K562 (cell line): Measurements from ENCODE around the gene PLCD1. TPM values are rescaled to one million over a fixed set of nuclear protein-coding genes. Genes with fewer than 3 reads are reported as not detected.
A peak's percentile ranks its signal among the peaks of the same experiment; 100 is the strongest.

Experiments
- CBX3 ChIP-seq, 2 experiments: IDR thresholded peaks; 1 replicate in 1 of 2; 2 replicates in 1 of 2; pipeline ENCODE4 v1.6.1; 2012; ENCODE audit warnings: inconsistent platforms in 2 of 2, low read length in 2 of 2, borderline replicate concordance in 1 of 2, control low read depth in 1 of 2
- IRF9 ChIP-seq: fragments of 450-650 bp; IDR thresholded peaks from 2 replicates; pipeline ENCODE4 v1.6.1; 2016; ENCODE audit warnings: missing biosample characterization, missing genetic modification characterization
- JUN ChIP-seq, 2 experiments: sonication (generic) in 1 of 2; formaldehyde crosslinking in 1 of 2; IDR thresholded peaks; 2 replicates each; pipeline versions ENCODE4 v1.6.1 to v1.8.0; 2012 to 2022; ENCODE audit warnings: borderline replicate concordance in 2 of 2, mild to moderate bottlenecking in 2 of 2, improper control_type of control experiment in 1 of 2, low read depth in 1 of 2, low read length in 1 of 2, missing genetic modification reagents in 1 of 2
- KDM1A ChIP-seq, 2 experiments: fragments of 450-650 bp; IDR thresholded peaks; 2 replicates each; pipeline ENCODE4 v1.6.1; 2016; ENCODE audit warnings: mild to moderate bottlenecking in 2 of 2
- NCOA6 ChIP-seq: fragments of 450-650 bp; IDR thresholded peaks from 2 replicates; pipeline ENCODE4 v1.6.1; 2017; ENCODE audit warnings: mild to moderate bottlenecking
- NR3C1 ChIP-seq: sonication (generic); formaldehyde crosslinking; IDR thresholded peaks from 2 replicates; pipeline ENCODE4 v1.8.1; 2022; ENCODE audit warnings: missing genetic modification reagents
- SMAD2 ChIP-seq: fragments of 150-350 bp; IDR thresholded peaks from 2 replicates; pipeline ENCODE4 v1.6.1; 2014; ENCODE audit warnings: low read depth, mild to moderate bottlenecking, low read length
- TFAM ChIP-seq: fragments of 250-450 bp; sonication (Bioruptor Pico); conservative IDR thresholded peaks from 2 replicates; pipeline ENCODE4 v1.5.0; 2021; ENCODE audit warnings: mild to moderate bottlenecking, moderate library complexity
- THRA ChIP-seq: fragments of 450-650 bp; IDR thresholded peaks from 2 replicates; pipeline ENCODE4 v1.6.1; 2017; ENCODE audit warnings: mild to moderate bottlenecking, moderate library complexity
- TOE1 ChIP-seq, 2 experiments: fragments of 450-650 bp in 1 of 2; sonication (generic) in 1 of 2; formaldehyde crosslinking in 1 of 2; IDR thresholded peaks; 2 replicates each; pipeline versions ENCODE4 v1.7.1 to v1.8.0; 2016 to 2022; ENCODE audit warnings: borderline replicate concordance in 2 of 2, mild to moderate bottlenecking in 2 of 2, antibody characterized with exemption in 1 of 2, inconsistent platforms in 1 of 2, low read depth in 1 of 2, missing genetic modification reagents in 1 of 2, moderate library complexity in 1 of 2
- UBTF ChIP-seq, 2 experiments: IDR thresholded peaks; 2 replicates each; pipeline ENCODE4 v1.6.1; 2012; ENCODE audit warnings: improper control_type of control experiment in 2 of 2, low read depth in 2 of 2, low read length in 2 of 2, borderline replicate concordance in 1 of 2
- ZNF140 ChIP-seq: fragments of 250-450 bp; sonication (Bioruptor Pico); IDR thresholded peaks from 2 replicates; pipeline ENCODE4 v1.8.0; 2021; ENCODE audit warnings: moderate library complexity, mild to moderate bottlenecking, inconsistent platforms
- ZNF212 ChIP-seq: fragments of 450-650 bp; formaldehyde crosslinking; IDR thresholded peaks from 2 replicates; pipeline ENCODE4 v1.4.0; 2020; ENCODE audit warnings: mild to moderate bottlenecking
- ZNF561 ChIP-seq: fragments of 450-650 bp; formaldehyde crosslinking; conservative IDR thresholded peaks from 2 replicates; pipeline ENCODE4 v1.4.0; 2020; ENCODE audit warnings: mild to moderate bottlenecking, moderate library complexity
- ZNF699 ChIP-seq: fragments of 250-450 bp; sonication (Bioruptor Pico); IDR thresholded peaks from 2 replicates; pipeline ENCODE4 v1.8.0; 2021; ENCODE audit warnings: mild to moderate bottlenecking, moderate library complexity; ENCODE audit not compliant: insufficient replicate concordance
- polyA plus RNA-seq, 8 experiments: library from polyadenylated mRNA; depleted of rRNA in 4 of 8; stranded (reverse) in 5 of 8; unstranded in 3 of 8; fragments of >200 nt; fragmentation: Nextera tagmentation in 2 of 8; fragmentation: Illumina TruSeq in 1 of 8; extraction: Ambion mirVana in 2 of 8; extraction: Trizol in 1 of 8; gene quantifications; 2 replicates each; pipeline versions ENCODE4 v1.2.1 to v1.2.3, GENCODE V29; 2011 to 2014; ENCODE audit warnings: inconsistent platforms in 1 of 8, missing spikeins in 1 of 8
- total RNA-seq, 7 experiments: library from RNA; depleted of rRNA in 6 of 7; stranded (reverse); fragments of >200 nt in 6 of 7; fragmentation: Illumina TruSeq in 2 of 7; extraction: Trizol in 2 of 7; gene quantifications; 2 replicates each; pipeline versions ENCODE4 v1.2.1 to v1.2.3, GENCODE V29; 2011 to 2021; ENCODE audit warnings: low replicate concordance in 1 of 7
- TF ChIP-seq, protein P1 (sequence below): fragments of 250-450 bp; sonication (Bioruptor Pico); IDR thresholded peaks from 2 replicates; pipeline ENCODE4 v1.4.0; 2020; ENCODE audit warnings: mild to moderate bottlenecking, moderate library complexity
- TF ChIP-seq, protein P2 (sequence below): IDR thresholded peaks from 2 replicates; pipeline ENCODE4 v1.6.1; 2016; ENCODE audit warnings: missing genetic modification characterization, missing compliant biosample characterization
- TF ChIP-seq, protein P3 (sequence below): sonication (generic); formaldehyde crosslinking; IDR thresholded peaks from 2 replicates; pipeline ENCODE4 v1.8.0; 2022; ENCODE audit warnings: mild to moderate bottlenecking, low read depth, missing genetic modification reagents

PLCD1 gene
- total and polyA plus RNA-seq, 9 of the 15 experiments (the other 6 are each of a cell fraction or from before 2014, with no cell fraction given): 5.4 to 209 (median 116) TPM

DNA sequence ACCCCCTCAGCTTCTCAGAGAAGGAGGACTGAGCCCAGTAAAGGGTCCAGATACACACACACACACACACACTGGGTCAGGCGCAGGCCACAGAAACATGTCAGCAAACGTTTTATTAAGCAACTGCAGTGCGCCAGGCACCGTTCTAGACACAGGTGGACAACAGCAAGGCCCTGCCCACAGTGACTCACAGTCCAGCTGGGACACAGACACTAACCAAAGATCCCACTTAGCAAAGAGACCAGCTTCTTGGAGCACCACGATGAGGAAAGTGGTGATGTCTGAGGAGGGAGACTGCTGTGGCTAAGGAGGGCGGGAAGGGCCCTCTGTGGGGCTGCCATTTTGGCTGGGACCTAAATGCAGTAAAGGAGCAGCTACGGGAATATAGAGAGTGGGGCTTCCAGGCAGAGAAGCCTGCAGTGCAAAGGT is 41.7 kb downstream of the PLCD1 start (continued):
- TF ChIP-seq IRF9 (tag): no peak; the same call in 1 of the 2 replicates
- no peak for TF ChIP-seq ZNF212 (CRISPR knock-in tag)
- no peak for TF ChIP-seq ZNF140 (CRISPR knock-in tag)
- no peak for TF ChIP-seq KDM1A (IDR thresholded peaks at IDR 0.05)
- TF ChIP-seq, protein P1, sequence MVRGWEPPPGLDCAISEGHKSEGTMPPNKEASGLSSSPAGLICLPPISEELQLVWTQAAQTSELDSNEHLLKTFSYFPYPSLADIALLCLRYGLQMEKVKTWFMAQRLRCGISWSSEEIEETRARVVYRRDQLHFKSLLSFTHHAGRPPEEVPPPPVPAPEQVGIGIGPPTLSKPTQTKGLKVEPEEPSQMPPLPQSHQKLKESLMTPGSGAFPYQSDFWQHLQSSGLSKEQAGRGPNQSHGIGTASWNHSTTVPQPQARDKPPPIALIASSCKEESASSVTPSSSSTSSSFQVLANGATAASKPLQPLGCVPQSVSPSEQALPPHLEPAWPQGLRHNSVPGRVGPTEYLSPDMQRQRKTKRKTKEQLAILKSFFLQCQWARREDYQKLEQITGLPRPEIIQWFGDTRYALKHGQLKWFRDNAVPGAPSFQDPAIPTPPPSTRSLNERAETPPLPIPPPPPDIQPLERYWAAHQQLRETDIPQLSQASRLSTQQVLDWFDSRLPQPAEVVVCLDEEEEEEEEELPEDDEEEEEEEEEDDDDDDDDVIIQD (CRISPR knock-in tag): no peak
- TF ChIP-seq ZNF699 (CRISPR knock-in tag): no peak
- TF ChIP-seq TFAM (CRISPR knock-in tag): no peak
- TF ChIP-seq, protein P2, sequence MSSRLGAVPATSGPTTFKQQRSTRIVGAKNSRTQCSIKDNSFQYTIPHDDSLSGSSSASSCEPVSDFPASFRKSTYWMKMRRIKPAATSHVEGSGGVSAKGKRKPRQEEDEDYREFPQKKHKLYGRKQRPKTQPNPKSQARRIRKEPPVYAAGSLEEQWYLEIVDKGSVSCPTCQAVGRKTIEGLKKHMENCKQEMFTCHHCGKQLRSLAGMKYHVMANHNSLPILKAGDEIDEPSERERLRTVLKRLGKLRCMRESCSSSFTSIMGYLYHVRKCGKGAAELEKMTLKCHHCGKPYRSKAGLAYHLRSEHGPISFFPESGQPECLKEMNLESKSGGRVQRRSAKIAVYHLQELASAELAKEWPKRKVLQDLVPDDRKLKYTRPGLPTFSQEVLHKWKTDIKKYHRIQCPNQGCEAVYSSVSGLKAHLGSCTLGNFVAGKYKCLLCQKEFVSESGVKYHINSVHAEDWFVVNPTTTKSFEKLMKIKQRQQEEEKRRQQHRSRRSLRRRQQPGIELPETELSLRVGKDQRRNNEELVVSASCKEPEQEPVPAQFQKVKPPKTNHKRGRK (tag): no peak
- TF ChIP-seq UBTF (IDR thresholded peaks at IDR 0.05; ENCODE audit: borderline replicate concordance in 1 of 2, low read depth in 2 of 2, low read length in 2 of 2): no peak
- peak in 1 of 2 experiments; percentile 28; a peak in 1 of 3 replicates for TF ChIP-seq CBX3 (IDR thresholded peaks at IDR 0.05; ENCODE audit: borderline replicate concordance in 1 of 2, low read length in 2 of 2)
- no peak for TF ChIP-seq SMAD2
- no peak for TF ChIP-seq TOE1 (IDR thresholded peaks at IDR 0.05; ENCODE audit: borderline replicate concordance)
- no peak for TF ChIP-seq TOE1 (CRISPR knock-in tag; IDR thresholded peaks at IDR 0.05; ENCODE audit: borderline replicate concordance, low read depth)
- TF ChIP-seq ZNF561 (CRISPR knock-in tag): no peak
- no peak for TF ChIP-seq THRA
- TF ChIP-seq, protein P3, sequence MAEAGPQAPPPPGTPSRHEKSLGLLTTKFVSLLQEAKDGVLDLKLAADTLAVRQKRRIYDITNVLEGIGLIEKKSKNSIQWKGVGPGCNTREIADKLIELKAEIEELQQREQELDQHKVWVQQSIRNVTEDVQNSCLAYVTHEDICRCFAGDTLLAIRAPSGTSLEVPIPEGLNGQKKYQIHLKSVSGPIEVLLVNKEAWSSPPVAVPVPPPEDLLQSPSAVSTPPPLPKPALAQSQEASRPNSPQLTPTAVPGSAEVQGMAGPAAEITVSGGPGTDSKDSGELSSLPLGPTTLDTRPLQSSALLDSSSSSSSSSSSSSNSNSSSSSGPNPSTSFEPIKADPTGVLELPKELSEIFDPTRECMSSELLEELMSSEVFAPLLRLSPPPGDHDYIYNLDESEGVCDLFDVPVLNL (CRISPR knock-in tag): no peak
- no peak for TF ChIP-seq NCOA6
- TF ChIP-seq NR3C1 (CRISPR knock-in tag): no peak
- peak; percentile 40; the same call in 1 of the 2 replicates for TF ChIP-seq JUN (IDR thresholded peaks at IDR 0.05; ENCODE audit: borderline replicate concordance, low read depth, low read length)
- TF ChIP-seq JUN (CRISPR knock-in tag; IDR thresholded peaks at IDR 0.05; ENCODE audit: borderline replicate concordance): no peak
